IMR-90 (cell line): ENCODE measurements around the gene ZNF385C. TPM values are rescaled to one million over a fixed set of nuclear protein-coding genes. Genes with fewer than 3 reads are reported as not detected.

ENCODE experiments used
- ATAC-seq: fragments of 200-7000 bp; cut with Tn5 transposase; 2 replicates; pipeline ENCODE4 v1.9.1; 2020; ENCODE audit warnings: low read depth, mild to moderate bottlenecking, moderate library complexity
- BruUV-seq: library from RNA; stranded (reverse); fragments of 400-500 nt; replicated peaks from 2 replicates; lab custom pipeline; 2021; lab: Mats Ljungman, UMichigan
- CTCF ChIA-PET: fragments of 300-600 bp; formaldehyde crosslinking; extraction: SDS; loops from one replicate; lab custom pipeline; 2021; ENCODE audit warnings: antibody characterized with exemption; lab: Yijun Ruan, JAX
- POLR2A ChIA-PET: fragments of 300-600 bp; sonication (Branson Sonifier 250); formaldehyde crosslinking; loops from one replicate; lab custom pipeline; 2022; ENCODE audit warnings: antibody characterized with exemption; ENCODE audit not compliant: unreplicated experiment; lab: Charles Lee
- DNase-seq: peaks from one replicate; pipeline ENCODE4 v3.0.0; 2013
- H2AFZ ChIP-seq: replicated peaks from 2 replicates; pipeline ENCODE3; 2013; ENCODE audit warnings: low read length, mild to moderate bottlenecking; ENCODE audit not compliant: poor library complexity
- H2AK5ac ChIP-seq: 2 replicates; pipeline ENCODE4 v1.6.1; 2013; ENCODE audit warnings: low read depth, low read length, inconsistent platforms
- H2AK9ac ChIP-seq: replicated peaks from 2 replicates; pipeline ENCODE3; 2013; ENCODE audit warnings: mild to moderate bottlenecking, low read depth, low read length, moderate library complexity; ENCODE audit not compliant: poor library complexity
- H2BK120ac ChIP-seq: 2 replicates; pipeline ENCODE4 v1.6.1; 2013; ENCODE audit warnings: low read depth, low read length, inconsistent platforms
- H2BK15ac ChIP-seq: 3 replicates; pipeline ENCODE4 v1.6.1; 2013; ENCODE audit warnings: low read depth, low read length, inconsistent platforms
- H2BK20ac ChIP-seq: 2 replicates; pipeline ENCODE4 v1.6.1; 2013; ENCODE audit warnings: low read depth, mild to moderate bottlenecking, inconsistent platforms, low read length, moderate library complexity
- H2BK5ac ChIP-seq: 2 replicates; pipeline ENCODE4 v1.6.1; 2013; ENCODE audit warnings: mild to moderate bottlenecking, low read depth, low read length, inconsistent platforms; ENCODE audit not compliant: poor library complexity, severe bottlenecking
- H3K14ac ChIP-seq: replicated peaks from 2 replicates; pipeline ENCODE4 v1.6.1; 2013; ENCODE audit warnings: low read depth, low read length, inconsistent platforms
- H3K18ac ChIP-seq: 2 replicates; pipeline ENCODE4 v1.6.1; 2013; ENCODE audit warnings: low read depth, low read length, control low read depth
- H3K23ac ChIP-seq: 2 replicates; pipeline ENCODE4 v1.6.1; 2013; ENCODE audit warnings: low read depth, low read length, inconsistent platforms
- H3K27ac ChIP-seq: 2 replicates; pipeline ENCODE4 v1.5.1; 2013; ENCODE audit warnings: mild to moderate bottlenecking, control low read depth, low read length; ENCODE audit not compliant: insufficient read depth
- H3K27me3 ChIP-seq: 2 replicates; pipeline ENCODE4 v1.6.1; 2013; ENCODE audit warnings: low read length; ENCODE audit not compliant: control insufficient read depth, insufficient read depth
- H3K36me3 ChIP-seq: 2 replicates; pipeline ENCODE4 v1.6.1; 2013; ENCODE audit warnings: low read length, mixed read lengths; ENCODE audit not compliant: control insufficient read depth, insufficient read depth
- H3K4ac ChIP-seq: 2 replicates; pipeline ENCODE4 v1.6.1; 2013; ENCODE audit warnings: low read depth, low read length, inconsistent platforms
- H3K4me1 ChIP-seq: 2 replicates; pipeline ENCODE4 v1.6.1; 2013; ENCODE audit warnings: low read length, mixed read lengths; ENCODE audit not compliant: control insufficient read depth, insufficient read depth
- H3K4me2 ChIP-seq: 2 replicates; pipeline ENCODE4 v1.6.1; 2013; ENCODE audit warnings: low read depth, mild to moderate bottlenecking, control low read depth, low read length, moderate library complexity
- H3K4me3 ChIP-seq: 2 replicates; pipeline ENCODE4 v1.5.1; 2013; ENCODE audit warnings: low read depth, mild to moderate bottlenecking, control low read depth, low read length, moderate library complexity; ENCODE audit not compliant: insufficient read depth
- H3K56ac ChIP-seq: 2 replicates; pipeline ENCODE4 v1.6.1; 2013; ENCODE audit warnings: low read length, inconsistent platforms; ENCODE audit not compliant: insufficient read depth; ENCODE audit errors: extremely low read depth
- H3K79me1 ChIP-seq, 2 experiments: 2 replicates each; pipeline ENCODE4 v1.6.1; 2013; ENCODE audit warnings: low read length in 2 of 2, inconsistent platforms in 1 of 2, low read depth in 1 of 2
- H3K9ac ChIP-seq: 2 replicates; pipeline ENCODE4 v1.6.1; 2013; ENCODE audit warnings: low read depth, low read length, control low read depth
- H3K9me1 ChIP-seq: 2 replicates; pipeline ENCODE4 v1.6.1; 2013; ENCODE audit warnings: low read length, inconsistent platforms; ENCODE audit not compliant: insufficient read depth
- H3K9me3 ChIP-seq: 2 replicates; pipeline ENCODE4 v1.6.1; 2013; ENCODE audit warnings: low read length; ENCODE audit not compliant: control insufficient read depth, insufficient read depth
- H4K20me1 ChIP-seq: 2 replicates; pipeline ENCODE4 v1.6.1; 2013; ENCODE audit warnings: low read length, inconsistent platforms; ENCODE audit not compliant: insufficient read depth
- H4K5ac ChIP-seq: 2 replicates; pipeline ENCODE4 v1.6.1; 2013; ENCODE audit warnings: mild to moderate bottlenecking, low read depth, low read length, control low read depth
- H4K8ac ChIP-seq, 2 experiments: 2 replicates each; pipeline ENCODE4 v1.6.1; 2013; ENCODE audit warnings: low read depth in 2 of 2, low read length in 2 of 2, control low read depth in 1 of 2, inconsistent platforms in 1 of 2
- H4K91ac ChIP-seq: 2 replicates; pipeline ENCODE4 v1.6.1; 2013; ENCODE audit warnings: low read depth, low read length, inconsistent platforms; ENCODE audit not compliant: insufficient read depth
- BHLHE40 ChIP-seq: fragments of 150-350 bp; IDR thresholded peaks from 2 replicates; pipeline ENCODE4 v1.6.1; 2016; ENCODE audit warnings: mild to moderate bottlenecking, low read depth, low read length
- CTCF ChIP-seq: conservative IDR thresholded peaks from 2 replicates; pipeline ENCODE4 v1.5.1; 2012; ENCODE audit warnings: mild to moderate bottlenecking, low read depth, low read length, improper control_type of control experiment
- ELK1 ChIP-seq: fragments of 150-350 bp; IDR thresholded peaks from 2 replicates; pipeline ENCODE4 v1.6.1; 2016; ENCODE audit warnings: low read depth, mild to moderate bottlenecking, low read length, moderate library complexity, borderline replicate concordance
- FOS ChIP-seq: fragments of 150-350 bp; IDR thresholded peaks from 2 replicates; pipeline ENCODE4 v1.6.1; 2016; ENCODE audit warnings: low read depth, low read length
- MAFK ChIP-seq: IDR thresholded peaks from 2 replicates; pipeline ENCODE4 v1.6.1; 2012; ENCODE audit warnings: low read depth, low read length, improper control_type of control experiment
- MAZ ChIP-seq: IDR thresholded peaks from 2 replicates; pipeline ENCODE4 v1.6.1; 2012; ENCODE audit warnings: low read depth, mild to moderate bottlenecking, low read length, improper control_type of control experiment, moderate library complexity, borderline replicate concordance
- MXI1 ChIP-seq: IDR thresholded peaks from 2 replicates; pipeline ENCODE4 v1.6.1; 2012; ENCODE audit warnings: low read depth, mild to moderate bottlenecking, low read length, moderate library complexity, borderline replicate concordance
- NFE2L2 ChIP-seq: fragments of 150-350 bp; IDR thresholded peaks from 2 replicates; pipeline ENCODE4 v1.6.1; 2016; ENCODE audit warnings: low read depth, mild to moderate bottlenecking, low read length
- POLR2A ChIP-seq: IDR thresholded peaks from 2 replicates; pipeline ENCODE4 v1.6.1; 2012; ENCODE audit warnings: mild to moderate bottlenecking, low read depth, low read length
- RCOR1 ChIP-seq: IDR thresholded peaks from 2 replicates; pipeline ENCODE4 v1.6.1; 2012; ENCODE audit warnings: mild to moderate bottlenecking, low read length, improper control_type of control experiment; ENCODE audit not compliant: insufficient replicate concordance
- RFX5 ChIP-seq: IDR thresholded peaks from 2 replicates; pipeline ENCODE4 v1.8.0; 2012; ENCODE audit warnings: low read depth, mild to moderate bottlenecking, low read length, moderate library complexity
- WGBS, 2 experiments: methylation state at CpG; one replicate each; pipeline versions ENCODE4 v1.1.5 to v1.1.7; 2013; ENCODE audit warnings: missing lambda C conversion rate in 2 of 2; ENCODE audit not compliant: insufficient read length in 1 of 2; ENCODE audit errors: extremely low coverage in 2 of 2; 5-methylcytosine and 5-hydroxymethylcytosine counted together
- dilution Hi-C: fragments of 300-500 bp; cut with HindIII; formaldehyde crosslinking; loops from one replicate; pipeline ENCODE4 v1.14.3; 2018; ENCODE audit warnings: low sequenced_read_pairs; ENCODE audit not compliant: unreplicated experiment
- in situ Hi-C: fragments of 300-500 bp; cut with MboI; formaldehyde crosslinking; loops from 3 replicates; pipeline ENCODE4 v1.14.3; 2019; ENCODE audit warnings: low sequenced_read_pairs, inconsistent platforms, mixed read lengths
- intact Hi-C: fragments of 100-400 bp; cut with micrococcal nuclease; formaldehyde crosslinking; loops from 2 replicates; pipeline ENCODE4 v1.10.0; 2022
- polyA plus RNA-seq, 3 experiments: library from polyadenylated mRNA; depleted of rRNA; stranded (reverse); fragments of >200 nt; gene quantifications; 2 replicates each; pipeline ENCODE4 v1.2.3, GENCODE V29; 2012; ENCODE audit warnings: low replicate concordance in 1 of 3
- total RNA-seq: library from RNA; depleted of rRNA; stranded (reverse); fragments of >200 nt; gene quantifications from 2 replicates; pipeline ENCODE4 v1.2.3, GENCODE V29; 2012

ZNF385C gene
- total and polyA plus RNA-seq, 2 of the 4 experiments (the other 2 are of a cell fraction): not detected

GRCh38 chr17:42120161-42120769 is 22.0 kb upstream of the ZNF385C start:
- no peak overlapping the region for H2BK5ac ChIP-seq
- H3K27ac ChIP-seq: no peak overlapping the region
- no peak for ATAC-seq
- H2BK120ac ChIP-seq: no peak overlapping the region
- no peaks in the 10 kb centered on the region for H3K27me3 ChIP-seq
- dilution Hi-C loops (no loop called here), in situ Hi-C loops (no loop called here), intact Hi-C loops (no loop called here)
- H4K8ac ChIP-seq: peak overlapping the region in 1 of 2 experiments; percentile 47; a peak in 2 of 4 replicates
- H2AK5ac ChIP-seq: peak overlapping the region; percentile 66; the same call in 1 of the 2 replicates
- H4K91ac ChIP-seq: no peak overlapping the region
- H3K79me1 ChIP-seq: peaks cover 10 to 12% of the 10 kb centered on the region in 2 experiments; a peak in 3 of 4 replicates
- no CpG with 5 or more reads among the region's 7 CpGs for WGBS, 2 experiments
- no peak overlapping the region for H3K56ac ChIP-seq
- H2AFZ ChIP-seq: peak overlapping the region; percentile 47
- H3K36me3 ChIP-seq: peaks cover 29% of the 10 kb centered on the region
- TF ChIP-seq MAFK (no peak), MAZ (no peak), FOS (no peak), POLR2A (no peak), ELK1 (no peak), CTCF (no peak), RCOR1 (no peak), BHLHE40 (no peak), NFE2L2 (no peak), RFX5 (no peak), MXI1 (no peak)
- H3K23ac ChIP-seq: no peak overlapping the region
- peak overlapping the region; percentile 46; the same call in 1 of the 2 replicates for H3K4me3 ChIP-seq
- peak overlapping the region; percentile 20; the same call in 1 of the 2 replicates for H4K5ac ChIP-seq
- H3K9me1 ChIP-seq: peaks cover 4% of the 10 kb centered on the region; the same call in 1 of the 2 replicates
- POLR2A ChIA-PET: no interaction called here
- CTCF ChIA-PET: interaction anchor here (0.9 kb wide), 2 partner anchors 19 to 111 kb away, joined by 3 to 6 read pairs; no protein-coding TSS in a partner anchor
- peak overlapping the region; percentile 88 for H2AK9ac ChIP-seq
- no peak overlapping the region for H3K18ac ChIP-seq
- peaks cover 3% of the 10 kb centered on the region; the same call in 1 of the 2 replicates for H4K20me1 ChIP-seq
- peak overlapping the region; percentile 82 for H3K4me2 ChIP-seq
- H3K4me1 ChIP-seq: peaks cover 7% of the 10 kb centered on the region
- H2BK15ac ChIP-seq: no peak overlapping the region
- no peak overlapping the region for H3K14ac ChIP-seq
- H2BK20ac ChIP-seq: no peak overlapping the region
- peak overlapping the region; percentile 33; the same call in 1 of the 2 replicates for H3K9ac ChIP-seq
- 0 out of 2 replicates have a peak overlapping the region, but pooled peaks have one; percentile 30 for H3K4ac ChIP-seq
- no TSS peak for BruUV-seq
- H3K9me3 ChIP-seq: no peaks in the 10 kb centered on the region
- no peak for DNase-seq
